ENCODE measurements around the gene SLC1A3.

GRCh38 chr5:36571401-36572042 is 34.9 kb upstream of the SLC1A3 start:
- TF ChIP-seq CTCF (IDR thresholded peaks at IDR 0.05) (no peak), POLR2AphosphoS5 (IDR thresholded peaks at IDR 0.05) (no peak)
